WTC11 (cell line): Measurements from ENCODE around the gene PHF11. TPM values are rescaled to one million over a fixed set of nuclear protein-coding genes. Genes with fewer than 3 reads are reported as not detected.
A peak's percentile ranks its signal among the peaks of the same experiment; 100 is the strongest.
"Not testable (repeated sequence)": the region's sequence is repeated elsewhere in the genome, so short reads cannot be mapped to it uniquely, and the experiment has no call there.

Experiments
- ATAC-seq: fragments of 200-7000 bp; cut with Tn5 transposase; 2 replicates; pipeline ENCODE4 v1.10.0; 2021; ENCODE audit warnings: mild to moderate bottlenecking, moderate library complexity
- CTCF ChIA-PET: fragments of 300-600 bp; sonication (Branson Sonifier 250); formaldehyde crosslinking; loops from one replicate; lab custom pipeline; 2021; ENCODE audit warnings: antibody characterized with exemption; lab: Charles Lee
- POLR2A ChIA-PET: fragments of 350-600 bp; sonication (Branson Sonifier 250); formaldehyde crosslinking; loops from one replicate; lab custom pipeline; 2021; ENCODE audit warnings: antibody characterized with exemption; lab: Charles Lee
- DNase-seq: peaks from one replicate; pipeline ENCODE4 v3.0.0; 2021; ENCODE audit warnings: low spot score
- H3K27ac Mint-ChIP-seq: 2 replicates; pipeline ENCODE4 v1.8.0; 2021; ENCODE audit warnings: mixed read lengths
- H3K27me3 Mint-ChIP-seq: 2 replicates; pipeline ENCODE4 v1.8.0; 2021; ENCODE audit warnings: low read depth, mild to moderate bottlenecking, moderate library complexity, mixed read lengths
- H3K36me3 Mint-ChIP-seq: 2 replicates; pipeline ENCODE4 v1.8.0; 2021; ENCODE audit warnings: mixed read lengths
- H3K4me1 Mint-ChIP-seq: 2 replicates; pipeline ENCODE4 v1.8.0; 2022; ENCODE audit warnings: mixed read lengths
- H3K4me3 Mint-ChIP-seq: 2 replicates; pipeline ENCODE4 v1.8.0; 2021; ENCODE audit warnings: mild to moderate bottlenecking, moderate library complexity, mixed read lengths
- H3K9me3 Mint-ChIP-seq: 2 replicates; pipeline ENCODE4 v1.8.0; 2021; ENCODE audit warnings: mixed read lengths
- CREB1 ChIP-seq: sonication (generic); formaldehyde crosslinking; IDR thresholded peaks from 2 replicates; pipeline ENCODE4 v1.8.0; 2023; ENCODE audit warnings: mild to moderate bottlenecking, missing genetic modification reagents
- EMX1 ChIP-seq: fragments of 250-450 bp; sonication (Bioruptor Pico); IDR thresholded peaks from 2 replicates; pipeline ENCODE4 v1.8.0; 2021; ENCODE audit warnings: mild to moderate bottlenecking
- ETV6 ChIP-seq: sonication (generic); formaldehyde crosslinking; IDR thresholded peaks from 2 replicates; pipeline ENCODE4 v1.8.1; 2022; ENCODE audit warnings: mild to moderate bottlenecking, missing genetic modification reagents
- GABPB1 ChIP-seq: sonication (generic); formaldehyde crosslinking; IDR thresholded peaks from 2 replicates; pipeline ENCODE4 v1.8.1; 2023; ENCODE audit warnings: mild to moderate bottlenecking, missing genetic modification reagents
- KAT7 ChIP-seq: sonication (generic); formaldehyde crosslinking; IDR thresholded peaks from 2 replicates; pipeline ENCODE4 v1.8.1; 2023; ENCODE audit warnings: missing genetic modification reagents, mild to moderate bottlenecking, borderline replicate concordance
- MXD4 ChIP-seq: fragments of 250-450 bp; sonication (Bioruptor Pico); IDR thresholded peaks from 2 replicates; pipeline ENCODE4 v1.8.0; 2021; ENCODE audit warnings: mild to moderate bottlenecking, moderate library complexity, borderline replicate concordance
- NFYB ChIP-seq: sonication (generic); formaldehyde crosslinking; conservative IDR thresholded peaks from 2 replicates; pipeline ENCODE4 v1.8.0; 2022; ENCODE audit warnings: low read depth, missing genetic modification reagents
- NR2C2 ChIP-seq: sonication (generic); formaldehyde crosslinking; IDR thresholded peaks from 2 replicates; pipeline ENCODE4 v1.8.0; 2022; ENCODE audit warnings: mild to moderate bottlenecking, missing genetic modification reagents
- SOX15 ChIP-seq: fragments of 250-450 bp; sonication (Bioruptor Pico); IDR thresholded peaks from 2 replicates; pipeline ENCODE4 v1.9.0; 2021; ENCODE audit warnings: mild to moderate bottlenecking
- TCF7 ChIP-seq: sonication (generic); formaldehyde crosslinking; IDR thresholded peaks from 2 replicates; pipeline ENCODE4 v1.8.0; 2022; ENCODE audit warnings: mild to moderate bottlenecking, low read depth, missing genetic modification reagents, moderate library complexity
- ZNF121 ChIP-seq: sonication (generic); formaldehyde crosslinking; IDR thresholded peaks from 2 replicates; pipeline ENCODE4 v1.8.0; 2023; ENCODE audit warnings: missing genetic modification reagents
- ZNF219 ChIP-seq: sonication (generic); formaldehyde crosslinking; IDR thresholded peaks from 2 replicates; pipeline ENCODE4 v1.8.0; 2023; ENCODE audit warnings: missing genetic modification reagents, mild to moderate bottlenecking, borderline replicate concordance
- ZNF232 ChIP-seq: sonication (generic); formaldehyde crosslinking; IDR thresholded peaks from 2 replicates; pipeline ENCODE4 v1.8.0; 2022; ENCODE audit warnings: mild to moderate bottlenecking, missing genetic modification reagents
- ZNF671 ChIP-seq: fragments of 250-450 bp; sonication (Bioruptor Pico); IDR thresholded peaks from 2 replicates; pipeline ENCODE4 v1.8.0; 2021; ENCODE audit warnings: mild to moderate bottlenecking
- total RNA-seq: library from RNA; stranded (reverse); gene quantifications from 3 replicates; pipeline ENCODE4 v1.2.3, GENCODE V29; 2021
- TF ChIP-seq, protein P1 (sequence below): sonication (generic); formaldehyde crosslinking; IDR thresholded peaks from 2 replicates; pipeline ENCODE4 v1.8.1; 2023; ENCODE audit warnings: mild to moderate bottlenecking, missing genetic modification reagents
- TF ChIP-seq, protein P2 (sequence below): sonication (generic); formaldehyde crosslinking; IDR thresholded peaks from 2 replicates; pipeline ENCODE4 v1.8.0; 2022; ENCODE audit warnings: mild to moderate bottlenecking, missing genetic modification reagents
- TF ChIP-seq, protein P3 (sequence below): sonication (generic); formaldehyde crosslinking; IDR thresholded peaks from 2 replicates; pipeline ENCODE4 v1.8.1; 2023; ENCODE audit warnings: mild to moderate bottlenecking, missing genetic modification reagents, borderline replicate concordance
- TF ChIP-seq, protein P4 (sequence below): sonication (generic); formaldehyde crosslinking; IDR thresholded peaks from 2 replicates; pipeline ENCODE4 v1.8.1; 2022; ENCODE audit warnings: low read depth, missing genetic modification reagents, borderline replicate concordance

The PHF11 gene
- total RNA-seq, 1 experiment from 2014 or later = 9.3 TPM

- H3K36me3 Mint-ChIP-seq = 0 out of 2 replicates have a peak, but pooled peaks cover 3% of the 10 kb centered on the region
- H3K4me1 Mint-ChIP-seq = no peaks in the 10 kb centered on the region
- H3K4me3 Mint-ChIP-seq = no peak overlapping the region
- ChIA-PET POLR2A (no interaction called here), CTCF (no interaction called here)
- no peaks in the 10 kb centered on the region for H3K27me3 Mint-ChIP-seq
- ATAC-seq = no peak
- TF ChIP-seq EMX1 (CRISPR knock-in tag) (no peak), ZNF232 (no peak), ZNF121 (no peak), NR2C2 (CRISPR knock-in tag) (no peak), CREB1 (CRISPR knock-in tag) (no peak), SOX15 (CRISPR knock-in tag) (no peak), ZNF671 (no peak), NFYB (CRISPR knock-in tag) (no peak), GABPB1 (CRISPR knock-in tag) (no peak), ETV6 (CRISPR knock-in tag) (no peak)
- TF ChIP-seq, protein P1, sequence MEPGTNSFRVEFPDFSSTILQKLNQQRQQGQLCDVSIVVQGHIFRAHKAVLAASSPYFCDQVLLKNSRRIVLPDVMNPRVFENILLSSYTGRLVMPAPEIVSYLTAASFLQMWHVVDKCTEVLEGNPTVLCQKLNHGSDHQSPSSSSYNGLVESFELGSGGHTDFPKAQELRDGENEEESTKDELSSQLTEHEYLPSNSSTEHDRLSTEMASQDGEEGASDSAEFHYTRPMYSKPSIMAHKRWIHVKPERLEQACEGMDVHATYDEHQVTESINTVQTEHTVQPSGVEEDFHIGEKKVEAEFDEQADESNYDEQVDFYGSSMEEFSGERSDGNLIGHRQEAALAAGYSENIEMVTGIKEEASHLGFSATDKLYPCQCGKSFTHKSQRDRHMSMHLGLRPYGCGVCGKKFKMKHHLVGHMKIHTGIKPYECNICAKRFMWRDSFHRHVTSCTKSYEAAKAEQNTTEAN (CRISPR knock-in tag) = no peak
- TF ChIP-seq, protein P2, sequence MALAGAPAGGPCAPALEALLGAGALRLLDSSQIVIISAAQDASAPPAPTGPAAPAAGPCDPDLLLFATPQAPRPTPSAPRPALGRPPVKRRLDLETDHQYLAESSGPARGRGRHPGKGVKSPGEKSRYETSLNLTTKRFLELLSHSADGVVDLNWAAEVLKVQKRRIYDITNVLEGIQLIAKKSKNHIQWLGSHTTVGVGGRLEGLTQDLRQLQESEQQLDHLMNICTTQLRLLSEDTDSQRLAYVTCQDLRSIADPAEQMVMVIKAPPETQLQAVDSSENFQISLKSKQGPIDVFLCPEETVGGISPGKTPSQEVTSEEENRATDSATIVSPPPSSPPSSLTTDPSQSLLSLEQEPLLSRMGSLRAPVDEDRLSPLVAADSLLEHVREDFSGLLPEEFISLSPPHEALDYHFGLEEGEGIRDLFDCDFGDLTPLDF = no peak
- TF ChIP-seq, protein P3, sequence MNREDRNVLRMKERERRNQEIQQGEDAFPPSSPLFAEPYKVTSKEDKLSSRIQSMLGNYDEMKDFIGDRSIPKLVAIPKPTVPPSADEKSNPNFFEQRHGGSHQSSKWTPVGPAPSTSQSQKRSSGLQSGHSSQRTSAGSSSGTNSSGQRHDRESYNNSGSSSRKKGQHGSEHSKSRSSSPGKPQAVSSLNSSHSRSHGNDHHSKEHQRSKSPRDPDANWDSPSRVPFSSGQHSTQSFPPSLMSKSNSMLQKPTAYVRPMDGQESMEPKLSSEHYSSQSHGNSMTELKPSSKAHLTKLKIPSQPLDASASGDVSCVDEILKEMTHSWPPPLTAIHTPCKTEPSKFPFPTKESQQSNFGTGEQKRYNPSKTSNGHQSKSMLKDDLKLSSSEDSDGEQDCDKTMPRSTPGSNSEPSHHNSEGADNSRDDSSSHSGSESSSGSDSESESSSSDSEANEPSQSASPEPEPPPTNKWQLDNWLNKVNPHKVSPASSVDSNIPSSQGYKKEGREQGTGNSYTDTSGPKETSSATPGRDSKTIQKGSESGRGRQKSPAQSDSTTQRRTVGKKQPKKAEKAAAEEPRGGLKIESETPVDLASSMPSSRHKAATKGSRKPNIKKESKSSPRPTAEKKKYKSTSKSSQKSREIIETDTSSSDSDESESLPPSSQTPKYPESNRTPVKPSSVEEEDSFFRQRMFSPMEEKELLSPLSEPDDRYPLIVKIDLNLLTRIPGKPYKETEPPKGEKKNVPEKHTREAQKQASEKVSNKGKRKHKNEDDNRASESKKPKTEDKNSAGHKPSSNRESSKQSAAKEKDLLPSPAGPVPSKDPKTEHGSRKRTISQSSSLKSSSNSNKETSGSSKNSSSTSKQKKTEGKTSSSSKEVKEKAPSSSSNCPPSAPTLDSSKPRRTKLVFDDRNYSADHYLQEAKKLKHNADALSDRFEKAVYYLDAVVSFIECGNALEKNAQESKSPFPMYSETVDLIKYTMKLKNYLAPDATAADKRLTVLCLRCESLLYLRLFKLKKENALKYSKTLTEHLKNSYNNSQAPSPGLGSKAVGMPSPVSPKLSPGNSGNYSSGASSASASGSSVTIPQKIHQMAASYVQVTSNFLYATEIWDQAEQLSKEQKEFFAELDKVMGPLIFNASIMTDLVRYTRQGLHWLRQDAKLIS = no peak
- TF ChIP-seq, protein P4, sequence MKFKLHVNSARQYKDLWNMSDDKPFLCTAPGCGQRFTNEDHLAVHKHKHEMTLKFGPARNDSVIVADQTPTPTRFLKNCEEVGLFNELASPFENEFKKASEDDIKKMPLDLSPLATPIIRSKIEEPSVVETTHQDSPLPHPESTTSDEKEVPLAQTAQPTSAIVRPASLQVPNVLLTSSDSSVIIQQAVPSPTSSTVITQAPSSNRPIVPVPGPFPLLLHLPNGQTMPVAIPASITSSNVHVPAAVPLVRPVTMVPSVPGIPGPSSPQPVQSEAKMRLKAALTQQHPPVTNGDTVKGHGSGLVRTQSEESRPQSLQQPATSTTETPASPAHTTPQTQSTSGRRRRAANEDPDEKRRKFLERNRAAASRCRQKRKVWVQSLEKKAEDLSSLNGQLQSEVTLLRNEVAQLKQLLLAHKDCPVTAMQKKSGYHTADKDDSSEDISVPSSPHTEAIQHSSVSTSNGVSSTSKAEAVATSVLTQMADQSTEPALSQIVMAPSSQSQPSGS (CRISPR knock-in tag) = no peak
- no peaks in the 10 kb centered on the region for H3K9me3 Mint-ChIP-seq
- no peak for DNase-seq
- H3K27ac Mint-ChIP-seq = no peak overlapping the region
Measured at GRCh38 chr13:49481788-49482187, 14.0 kb upstream of the PHF11 start.

DNA sequence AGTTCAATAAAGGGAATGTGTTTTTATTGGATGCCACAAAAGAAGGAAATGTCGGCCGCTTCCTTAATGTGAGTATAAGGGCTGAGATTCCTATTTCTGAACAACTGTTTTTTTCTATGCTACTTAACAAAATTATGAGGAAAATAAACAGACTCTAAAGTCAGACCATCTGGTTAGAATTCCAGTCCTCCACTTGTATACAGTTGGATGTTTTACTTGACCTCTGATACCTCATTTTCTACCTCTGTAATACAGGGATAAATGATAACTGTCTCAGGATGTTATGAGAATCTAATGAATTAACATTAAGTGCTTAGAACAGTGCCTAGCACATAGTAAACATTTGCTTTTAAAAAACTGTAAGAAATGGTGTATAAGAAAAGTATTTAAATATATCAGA, 7.2 kb upstream of the PHF11 start:
- Mint-ChIP-seq H3K9me3 (no peaks in the 10 kb centered on the region), H3K4me1 (no peaks in the 10 kb centered on the region), H3K27me3 (no peaks in the 10 kb centered on the region), H3K27ac (no peak overlapping the region), H3K4me3 (no peak overlapping the region), H3K36me3 (0 out of 2 replicates have a peak, but pooled peaks cover 3% of the 10 kb centered on the region)
- ATAC-seq (no peak), DNase-seq (no peak)
- TF ChIP-seq ZNF219 = no peak
- TF ChIP-seq MXD4 (CRISPR knock-in tag) = no peak
- POLR2A ChIA-PET = no interaction called here
- CTCF ChIA-PET = no interaction called here

DNA sequence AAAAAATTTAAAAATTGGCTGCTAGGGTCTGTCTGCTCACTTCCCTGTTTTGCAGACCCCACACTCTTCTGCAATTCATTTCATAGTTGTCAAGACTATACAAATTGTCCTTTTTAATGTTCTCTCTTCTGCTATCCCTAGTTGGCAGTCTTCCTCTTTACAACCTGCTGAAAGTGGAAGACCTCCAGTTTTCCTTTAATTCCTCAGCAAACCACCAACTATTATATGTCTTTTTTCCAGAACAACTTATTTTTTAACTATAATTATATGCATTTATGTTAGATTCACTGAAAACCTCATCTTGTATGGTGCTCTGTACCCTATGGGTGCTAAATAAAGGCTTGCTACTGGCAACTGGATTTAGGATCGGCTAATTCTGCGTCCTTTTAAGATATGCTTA, 1.1 kb upstream of the PHF11 start:
- CTCF ChIA-PET = no interaction called here
- no peak for ATAC-seq
- H3K36me3 Mint-ChIP-seq = no peaks in the 10 kb centered on the region

GRCh38 chr13:49496837-49497236, 1.1 kb downstream of the PHF11 start:
- CTCF ChIA-PET = interaction anchor here (0.7 to 2.2 kb wide), 6 partner anchors 52 to 249 kb away, joined by 3 to 7 read pairs (median 4); partner anchors contain the start of genes CAB39L and CDADC1
- H3K4me1 Mint-ChIP-seq, ATAC-seq, H3K27me3 Mint-ChIP-seq, DNase-seq, H3K9me3 Mint-ChIP-seq, H3K36me3 Mint-ChIP-seq: not testable (repeated sequence)
- H3K27ac Mint-ChIP-seq = peak overlapping the region; percentile 9; the same call in 1 of the 2 replicates
- H3K4me3 Mint-ChIP-seq = peak overlapping the region; percentile 75
- POLR2A ChIA-PET = interaction anchor here (0.6 to 1.2 kb wide), 2 partner anchors 53 to 89 kb away, joined by 3 read pairs; partner anchors contain the start of genes CAB39L and SETDB2

More for the DNA sequence above, 1.1 kb upstream of the PHF11 start:
- DNase-seq = no peak
- H3K9me3 Mint-ChIP-seq = no peaks in the 10 kb centered on the region
- peak overlapping the region; percentile 89 for H3K4me3 Mint-ChIP-seq
- no peaks in the 10 kb centered on the region for H3K27me3 Mint-ChIP-seq
- peaks cover 3% of the 10 kb centered on the region; the same call in 1 of the 2 replicates for H3K4me1 Mint-ChIP-seq
- H3K27ac Mint-ChIP-seq = no peak overlapping the region
- TF ChIP-seq TCF7 (CRISPR knock-in tag) (no peak), KAT7 (CRISPR knock-in tag) (no peak)
- POLR2A ChIA-PET = interaction anchor here (0.7 to 1.3 kb wide), 2 partner anchors 51 to 874 kb away, joined by 5 read pairs; partner anchors contain the start of genes CAB39L and SETDB2
